Measurements from ENCODE around the gene BEND3. TPM values are rescaled to one million over a fixed set of nuclear protein-coding genes. Genes with fewer than 3 reads are reported as not detected.

Gene BEND3
- total RNA-seq, result 0.60 and 1.1 TPM in 2 replicates

GRCh38 chr6:107114926-107115694 is at the start of gene BEND3:
Gene BEND3 (minus strand): TSS chr6:107115515. CDS start chr6:107099285, 16,230 bp downstream.

Other genes with a start within 250 kb of the BEND3 start
- 0.34 and 7.5 TPM in 2 replicates for gene CD24, start 140.8 kb downstream of the BEND3 start, total RNA-seq
- 13.9 and 23.3 TPM in 2 replicates for gene MTRES1, start 87.3 kb downstream of the BEND3 start, total RNA-seq

Data from pericardium fibroblast (primary cell).